GM18867 (cell line): ENCODE measurements around the gene LPIN2.
"Not testable (repeated sequence)": the region's sequence is repeated elsewhere in the genome, so short reads cannot be mapped to it uniquely, and the experiment has no call there.

ENCODE experiments used
- ATAC-seq: cut with Tn5 transposase; IDR thresholded peaks from one replicate; pipeline ENCODE4 v1.9.1; 2021; ENCODE audit warnings: mild to moderate bottlenecking, moderate library complexity; ENCODE audit not compliant: unreplicated experiment

The LPIN2 gene

DNA sequence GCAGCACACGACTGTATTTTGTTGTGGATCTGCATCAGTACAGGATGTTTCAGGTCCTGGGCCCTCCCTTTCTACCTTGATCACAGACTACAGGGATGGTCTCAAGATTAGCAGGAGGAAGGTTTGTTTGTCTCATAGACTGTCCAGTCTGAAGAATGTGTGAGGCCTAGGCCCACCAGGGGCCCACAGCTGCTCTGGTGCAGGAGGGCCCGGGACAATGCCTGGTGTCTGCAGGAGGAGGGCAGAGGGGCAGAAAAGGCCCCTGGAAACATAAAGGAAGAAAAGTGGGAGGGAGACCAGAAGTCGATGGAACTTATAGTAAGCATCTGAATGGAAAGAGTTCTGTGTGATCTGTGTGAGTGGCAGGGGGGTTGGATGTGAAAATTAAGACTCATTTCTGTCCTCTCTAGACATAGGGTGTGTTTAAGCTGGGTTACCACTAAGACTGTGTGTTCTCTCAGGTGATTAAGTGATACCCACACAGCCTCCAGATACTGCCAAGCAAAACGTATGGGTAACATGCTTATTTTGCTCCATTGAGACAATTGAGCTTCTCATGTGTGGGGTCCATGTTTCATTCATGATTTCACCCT is 33.4 kb upstream of the LPIN2 start:
- ATAC-seq, result peak; percentile 83

- no peak for ATAC-seq
Observed at GRCh38 chr18:3044931-3045698, 32.2 kb upstream of the LPIN2 start.

DNA sequence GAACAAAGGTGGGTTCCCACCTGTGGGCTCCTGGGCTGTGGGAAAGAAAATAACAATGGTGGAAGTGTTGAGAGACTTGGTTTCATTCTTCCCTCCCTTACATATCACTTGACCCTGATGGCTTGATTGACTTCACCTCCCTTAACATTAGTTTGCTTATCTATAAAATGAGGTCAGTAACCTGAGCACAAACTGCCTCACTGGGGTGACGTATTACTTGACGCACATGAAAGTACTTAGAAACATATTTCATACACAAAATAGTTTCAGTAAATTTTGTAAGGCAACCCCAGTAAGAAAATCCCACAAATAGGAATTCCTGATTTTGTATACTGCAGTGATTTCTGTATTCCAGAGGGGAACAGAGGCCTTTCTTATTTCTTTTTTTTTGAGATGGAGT is 29.4 kb upstream of the LPIN2 start:
- no peak for ATAC-seq

- ATAC-seq, result no peak
Observed at GRCh38 chr18:3041843-3042242, 28.9 kb upstream of the LPIN2 start.

DNA sequence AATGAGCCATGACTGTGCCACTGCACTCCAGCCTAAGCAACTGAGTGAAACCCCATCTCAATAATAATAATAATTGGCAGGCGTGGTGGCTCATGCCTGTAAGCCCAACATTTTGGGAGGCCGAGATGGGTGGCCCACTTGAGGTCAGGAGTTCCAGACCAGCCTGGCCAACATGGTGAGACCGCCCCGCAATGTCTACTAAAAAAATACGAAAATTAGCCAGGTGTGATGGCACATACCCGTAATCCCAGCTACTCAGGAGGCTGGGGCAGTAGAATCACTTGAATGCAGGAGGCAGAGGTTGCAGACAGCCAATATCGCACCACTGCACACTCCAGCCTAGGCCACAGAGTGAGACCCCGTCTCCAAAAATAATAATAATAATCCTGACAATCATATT is 27.9 kb upstream of the LPIN2 start:
- no peak for ATAC-seq

- ATAC-seq, result no peak
Observed at GRCh38 chr18:3040173-3040572, 27.2 kb upstream of the LPIN2 start.

DNA sequence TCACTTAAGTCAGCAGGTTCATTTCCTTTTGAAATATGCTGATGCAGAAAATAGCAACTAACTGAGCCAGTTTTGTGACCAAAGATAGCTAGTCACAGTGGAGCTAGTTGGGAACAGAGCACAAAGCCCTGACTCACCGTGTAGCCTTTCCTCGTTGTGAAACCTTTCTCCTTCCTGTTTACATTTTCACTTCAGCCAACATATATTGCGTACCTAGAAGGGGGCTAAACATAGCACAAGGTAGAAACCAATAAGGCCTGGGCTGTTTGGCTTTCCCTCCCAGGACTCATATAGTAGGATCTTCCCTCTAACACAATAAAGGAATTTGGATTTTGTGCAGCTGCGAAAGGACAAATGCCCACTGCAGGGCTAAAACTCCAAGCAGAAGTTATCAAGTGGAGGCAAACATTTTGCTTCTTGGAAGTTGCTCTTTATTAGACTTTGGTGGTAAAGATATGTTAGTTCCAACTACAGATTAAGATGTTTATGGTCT is 24.5 kb upstream of the LPIN2 start:
- peak; percentile 98 for ATAC-seq

- ATAC-seq, result no peak
Observed at GRCh38 chr18:3036108-3036507, 23.2 kb upstream of the LPIN2 start.

DNA sequence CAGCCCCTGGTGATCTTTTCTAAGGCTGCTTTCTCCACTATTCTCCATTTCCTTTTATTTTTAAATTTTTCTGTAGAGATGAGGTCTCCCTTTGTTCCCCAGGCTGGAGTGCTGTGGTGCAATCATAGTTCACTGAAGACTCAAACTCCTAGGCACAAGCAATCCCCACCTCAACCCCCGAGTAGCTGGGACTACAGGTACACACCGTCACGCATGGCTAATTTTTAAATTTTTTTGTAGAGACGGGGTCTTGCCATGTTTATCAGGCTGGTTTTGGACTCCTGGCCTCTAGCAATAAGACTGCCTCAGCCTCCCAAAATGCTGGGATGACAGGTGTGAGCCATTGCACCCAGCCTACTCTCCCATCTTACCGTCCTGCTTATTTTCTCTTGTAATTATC is 22.7 kb upstream of the LPIN2 start:
- no peak for ATAC-seq

DNA sequence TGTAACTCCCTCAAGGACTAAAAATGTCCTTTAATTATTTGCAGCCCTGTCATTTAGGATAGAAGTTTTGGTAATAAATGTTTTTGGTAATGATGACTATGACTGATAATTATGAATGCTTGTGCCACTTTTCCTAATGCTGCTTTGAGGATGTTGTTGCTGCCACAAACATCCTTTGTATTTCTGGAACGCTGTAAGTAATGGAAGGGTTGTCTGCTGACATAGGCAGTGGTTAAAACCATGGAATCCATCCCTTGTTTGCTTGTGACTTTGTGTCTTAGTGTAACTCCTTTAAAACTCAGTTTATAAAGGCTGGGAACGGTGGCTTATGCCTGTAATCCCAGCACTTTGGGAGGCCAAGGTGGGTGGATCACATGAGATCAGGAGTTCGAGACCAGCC is 19.8 kb upstream of the LPIN2 start:
- ATAC-seq, result no peak

- ATAC-seq, result no peak
Observed at GRCh38 chr18:3029215-3029952, 16.4 kb upstream of the LPIN2 start.

DNA sequence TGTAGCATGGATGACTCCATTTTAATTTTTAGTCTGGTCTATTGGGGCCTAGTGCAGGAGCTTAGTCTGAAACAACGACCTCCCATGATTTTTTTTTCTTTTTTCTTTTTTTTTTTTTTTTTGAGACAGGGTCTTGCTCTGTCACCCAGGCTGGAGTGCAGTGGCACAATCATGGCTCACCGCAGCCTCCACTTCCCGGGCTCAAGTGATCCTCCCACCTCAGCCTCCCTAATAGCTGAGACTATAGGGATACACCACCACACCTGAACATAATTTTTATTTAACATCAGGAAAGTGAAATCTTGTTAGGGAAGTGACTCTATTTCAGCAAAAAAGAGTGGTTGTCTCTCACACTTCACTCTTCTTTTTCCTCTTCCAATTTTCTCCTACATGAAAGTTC is 15.2 kb upstream of the LPIN2 start:
- ATAC-seq, result not testable (repeated sequence)

DNA sequence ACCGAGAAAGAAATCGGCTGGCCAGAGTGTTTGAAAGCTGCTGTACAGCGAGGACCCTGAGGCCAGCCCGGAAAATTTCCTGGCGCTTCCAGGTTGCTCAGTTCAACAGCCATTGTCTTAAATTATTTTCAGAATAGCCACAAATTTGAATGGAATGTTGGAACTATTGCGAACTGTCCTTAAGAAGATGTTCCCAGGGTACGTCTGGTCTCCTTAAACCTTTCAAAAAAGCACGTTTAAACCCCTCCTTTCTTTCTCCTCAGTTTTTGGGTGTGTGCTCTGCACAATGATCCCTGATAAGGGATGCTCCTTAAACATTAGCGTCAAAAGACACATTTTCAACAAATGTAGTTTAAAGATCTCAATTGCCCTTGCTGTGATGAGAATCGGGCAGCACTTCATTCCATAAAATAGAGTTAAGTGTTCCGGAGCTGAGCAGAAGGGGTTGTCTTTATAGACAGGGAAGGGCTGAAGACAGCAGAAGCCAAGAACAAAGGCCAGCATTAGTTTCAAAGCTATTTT is 14.5 kb upstream of the LPIN2 start:
- no peak for ATAC-seq

GRCh38 chr18:3025544-3025943 is 12.6 kb upstream of the LPIN2 start:
- no peak for ATAC-seq

DNA sequence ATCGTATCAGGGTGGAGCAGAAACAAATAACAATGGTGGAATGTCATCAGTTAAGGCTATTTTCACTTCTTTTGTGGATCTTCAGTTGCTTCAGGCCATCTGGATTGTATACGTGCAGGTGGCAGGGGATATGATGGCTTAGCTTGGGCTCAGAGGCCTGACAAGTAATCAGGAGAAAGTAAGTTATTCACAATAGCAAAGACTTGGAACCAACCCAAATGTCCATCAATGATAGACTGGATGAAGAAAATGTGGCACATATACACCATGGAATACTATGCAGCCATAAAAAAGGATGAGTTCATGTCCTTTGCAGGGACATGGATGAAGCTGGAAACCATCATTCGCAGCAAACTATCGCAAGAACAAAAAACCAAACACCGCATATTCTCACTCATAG is 10.7 kb upstream of the LPIN2 start:
- not testable (repeated sequence) for ATAC-seq

DNA sequence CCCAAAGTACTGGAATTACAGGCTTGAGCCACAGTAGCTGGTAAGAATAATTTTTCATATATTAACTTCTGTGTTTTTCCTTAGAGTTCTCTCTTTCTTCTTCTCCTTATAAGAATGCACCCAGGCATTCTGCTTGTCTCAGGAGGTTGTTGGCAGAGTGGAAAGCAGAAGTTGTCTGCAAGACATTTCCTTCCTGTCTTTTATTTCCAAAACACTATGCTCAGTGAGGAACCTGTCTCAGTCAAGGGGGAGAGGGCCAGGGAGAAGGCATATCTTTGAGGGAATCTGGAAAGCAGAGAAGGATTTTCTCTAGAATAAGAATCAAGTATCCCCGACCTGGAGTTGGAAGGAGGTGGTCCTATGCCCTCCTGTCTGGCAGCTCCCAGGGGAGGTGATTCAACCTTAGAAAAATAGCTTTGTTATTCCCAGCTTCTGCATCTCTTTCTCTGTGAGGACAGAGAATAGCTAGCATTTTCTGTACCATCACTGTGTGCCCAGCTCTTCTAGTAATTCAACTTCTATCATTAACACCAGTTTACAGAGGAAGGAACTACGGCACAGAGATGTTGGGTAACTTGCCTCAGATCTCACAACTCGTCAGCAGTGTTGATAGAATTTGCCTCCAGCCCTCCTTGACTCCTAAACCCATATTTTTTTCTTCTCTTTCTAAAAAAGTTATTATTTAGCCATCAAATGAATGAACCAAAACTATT is 3.8 kb upstream of the LPIN2 start:
- ATAC-seq, result no peak

GRCh38 chr18:3015851-3016250 is 2.9 kb upstream of the LPIN2 start:
- no peak for ATAC-seq

GRCh38 chr18:3015204-3015592 is 2.3 kb upstream of the LPIN2 start:
- ATAC-seq, result no peak

GRCh38 chr18:3014503-3015203 is 1.7 kb upstream of the LPIN2 start:
- ATAC-seq, result no peak
